GM18868 (cell line): Measurements from ENCODE around the gene CAMK2N2.

Experiments
- ATAC-seq: cut with Tn5 transposase; IDR thresholded peaks from one replicate; pipeline ENCODE4 v1.9.1; 2021; ENCODE audit warnings: mild to moderate bottlenecking, moderate library complexity; ENCODE audit not compliant: unreplicated experiment

Gene CAMK2N2

GRCh38 chr3:184240384-184241140 is 20.8 kb downstream of the CAMK2N2 start:
- ATAC-seq: no peak

- no peak for ATAC-seq
Measured at GRCh38 chr3:184239708-184240107, 21.6 kb downstream of the CAMK2N2 start.

GRCh38 chr3:184239221-184239620 is 22.1 kb downstream of the CAMK2N2 start:
- ATAC-seq: no peak

GRCh38 chr3:184238246-184238818 is 23.0 kb downstream of the CAMK2N2 start:
- no peak for ATAC-seq

- no peak for ATAC-seq
Measured at GRCh38 chr3:184237807-184238206, 23.5 kb downstream of the CAMK2N2 start.

- ATAC-seq: no peak
Measured at GRCh38 chr3:184237211-184237610, 24.1 kb downstream of the CAMK2N2 start.

- no peak for ATAC-seq
Measured at GRCh38 chr3:184236636-184237035, 24.7 kb downstream of the CAMK2N2 start.

- ATAC-seq: no peak
Measured at GRCh38 chr3:184236033-184236410, 25.3 kb downstream of the CAMK2N2 start.

- ATAC-seq: no peak
Measured at GRCh38 chr3:184235381-184236032, 25.8 kb downstream of the CAMK2N2 start.

GRCh38 chr3:184234671-184235380 is 26.5 kb downstream of the CAMK2N2 start:
- ATAC-seq: no peak

GRCh38 chr3:184234224-184234623 is 27.1 kb downstream of the CAMK2N2 start:
- no peak for ATAC-seq

GRCh38 chr3:184233127-184233843 is 28.1 kb downstream of the CAMK2N2 start:
- ATAC-seq: no peak

- no peak for ATAC-seq
Measured at GRCh38 chr3:184231671-184232070, 29.7 kb downstream of the CAMK2N2 start.

GRCh38 chr3:184230603-184231528 is 30.5 kb downstream of the CAMK2N2 start:
- no peak for ATAC-seq

- no peak for ATAC-seq
Measured at GRCh38 chr3:184230081-184230602, 31.2 kb downstream of the CAMK2N2 start.

GRCh38 chr3:184229394-184230080 is 31.8 kb downstream of the CAMK2N2 start, which contains the start of gene VWA5B2:
Gene VWA5B2 (plus strand): TSS chr3:184229585. CDS start chr3:184230529, 944 bp downstream.
- ATAC-seq: peak; percentile 86

GRCh38 chr3:184228376-184229137 is 32.8 kb downstream of the CAMK2N2 start:
- ATAC-seq: no peak

- ATAC-seq: peak; percentile 43
Measured at GRCh38 chr3:184227481-184227935, 33.8 kb downstream of the CAMK2N2 start.
